Karpas-422 (cell line): Measurements from ENCODE around the gene CCM2L. TPM values are rescaled to one million over a fixed set of nuclear protein-coding genes. Genes with fewer than 3 reads are reported as not detected.

Source experiments
- DNase-seq: peaks from one replicate; pipeline ENCODE4 v3.0.0-alpha.2; 2015
- H2AFZ ChIP-seq: fragments of 200-600 bp; sonication (generic); 2 replicates; pipeline ENCODE4 v1.6.1; 2014; ENCODE audit warnings: antibody characterized with exemption, low read length, mixed read lengths
- H3K27ac ChIP-seq: fragments of 200-600 bp; sonication (generic); 2 replicates; pipeline ENCODE4 v1.5.1; 2014; ENCODE audit warnings: mild to moderate bottlenecking, low read length, moderate library complexity
- H3K27me3 ChIP-seq: fragments of 200-600 bp; sonication (generic); 2 replicates; pipeline ENCODE4 v1.6.1; 2014; ENCODE audit warnings: low read length, mixed read lengths
- H3K36me3 ChIP-seq: fragments of 200-600 bp; sonication (generic); 2 replicates; pipeline ENCODE4 v1.6.1; 2014; ENCODE audit warnings: low read length, mixed read lengths; ENCODE audit not compliant: insufficient read depth
- H3K4me1 ChIP-seq: fragments of 200-600 bp; sonication (generic); 2 replicates; pipeline ENCODE4 v1.6.1; 2014; ENCODE audit warnings: mild to moderate bottlenecking, low read length, mixed read lengths
- H3K4me2 ChIP-seq: fragments of 200-600 bp; sonication (generic); 2 replicates; pipeline ENCODE4 v1.6.1; 2014; ENCODE audit warnings: low read length, low read depth, mild to moderate bottlenecking; ENCODE audit not compliant: poor library complexity, severe bottlenecking
- H3K4me3 ChIP-seq: fragments of 200-600 bp; sonication (generic); 2 replicates; pipeline ENCODE4 v1.5.1; 2014; ENCODE audit warnings: mild to moderate bottlenecking, antibody characterized with exemption, low read length, mixed read lengths
- H3K79me2 ChIP-seq: fragments of 200-600 bp; sonication (generic); 2 replicates; pipeline ENCODE4 v1.6.1; 2014; ENCODE audit warnings: mild to moderate bottlenecking, low read length, mixed read lengths
- H3K9ac ChIP-seq: fragments of 200-600 bp; sonication (generic); 2 replicates; pipeline ENCODE4 v1.6.0; 2014; ENCODE audit warnings: low read length
- H3K9me2 ChIP-seq: fragments of 200-600 bp; sonication (generic), shearing (Covaris generic); replicated peaks from 2 replicates; pipeline ENCODE4 v1.6.0; 2014; ENCODE audit warnings: mild to moderate bottlenecking, low read length, moderate library complexity; ENCODE audit not compliant: insufficient read depth
- H3K9me3 ChIP-seq: fragments of 300-700, 200-600 bp; sonication (generic); 2 replicates; pipeline ENCODE4 v1.6.1; 2014; ENCODE audit warnings: low read length, mixed read lengths
- H4K20me1 ChIP-seq: fragments of 200-600 bp; sonication (generic); 2 replicates; pipeline ENCODE4 v1.6.1; 2014; ENCODE audit warnings: mild to moderate bottlenecking, antibody characterized with exemption, low read length, low read depth; ENCODE audit not compliant: insufficient read depth
- total RNA-seq: library from RNA; depleted of rRNA; stranded (reverse); fragments of >200 nt; shearing (Covaris generic); gene quantifications from 2 replicates; pipeline ENCODE4 v1.2.3, GENCODE V29; 2014; ENCODE audit warnings: low replicate concordance

The CCM2L gene
- total RNA-seq, 1 experiment from 2014 or later = 0.78 TPM

GRCh38 chr20:32036252-32036651, 26.0 kb downstream of the CCM2L start:
- Histone ChIP-seq H2AFZ (no peak overlapping the region), H3K9me2 (no peaks in the 10 kb centered on the region), H4K20me1 (no peaks in the 10 kb centered on the region), H3K9ac (peak overlapping the region; percentile 66), H3K36me3 (no peaks in the 10 kb centered on the region), H3K27me3 (no peaks in the 10 kb centered on the region), H3K27ac (peak overlapping the region; percentile 94), H3K4me2 (peak overlapping the region; percentile 18), H3K9me3 (no peaks in the 10 kb centered on the region), H3K4me1 (peaks cover 100% of the 10 kb centered on the region), H3K79me2 (no peaks in the 10 kb centered on the region), H3K4me3 (no peak overlapping the region)
- no peak for DNase-seq

GRCh38 chr20:32036716-32037485, 26.7 kb downstream of the CCM2L start:
- H3K9me2 ChIP-seq = no peaks in the 10 kb centered on the region
- peaks cover 100% of the 10 kb centered on the region for H3K4me1 ChIP-seq
- H3K4me2 ChIP-seq = peak overlapping the region; percentile 18
- no peaks in the 10 kb centered on the region for H3K79me2 ChIP-seq
- H3K4me3 ChIP-seq = no peak overlapping the region
- peak overlapping the region; percentile 5; the same call in 1 of the 2 replicates for H2AFZ ChIP-seq
- no peaks in the 10 kb centered on the region for H3K9me3 ChIP-seq
- peak; percentile 71 for DNase-seq
- no peaks in the 10 kb centered on the region for H3K27me3 ChIP-seq
- peak overlapping the region; percentile 94 for H3K27ac ChIP-seq
- peak overlapping the region; percentile 66 for H3K9ac ChIP-seq
- H3K36me3 ChIP-seq = no peaks in the 10 kb centered on the region
- no peaks in the 10 kb centered on the region for H4K20me1 ChIP-seq

DNA sequence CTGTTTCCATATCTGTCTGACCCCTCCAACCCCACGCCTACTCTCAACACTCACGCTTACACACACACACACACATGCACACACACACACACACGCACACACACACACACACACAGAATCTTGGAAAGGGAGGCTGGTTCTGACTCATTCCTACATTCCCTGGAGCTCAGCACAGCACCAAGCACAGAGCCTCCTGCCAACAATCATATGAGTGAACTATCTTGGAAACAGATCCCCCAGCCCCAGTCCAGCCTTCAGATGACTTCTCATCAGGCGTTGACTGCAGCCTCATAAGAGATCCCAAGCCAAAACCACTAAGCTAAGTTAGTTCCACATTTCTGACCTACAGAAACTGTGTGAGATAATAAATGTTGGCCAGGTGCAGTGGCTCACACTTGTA, 27.7 kb downstream of the CCM2L start:
- H4K20me1 ChIP-seq = no peaks in the 10 kb centered on the region
- no peak overlapping the region for H2AFZ ChIP-seq
- H3K9ac ChIP-seq = no peak overlapping the region
- H3K27me3 ChIP-seq = no peaks in the 10 kb centered on the region
- H3K9me3 ChIP-seq = no peaks in the 10 kb centered on the region
- H3K4me3 ChIP-seq = no peak overlapping the region
- peaks cover 100% of the 10 kb centered on the region for H3K4me1 ChIP-seq
- no peak overlapping the region for H3K4me2 ChIP-seq
- no peaks in the 10 kb centered on the region for H3K36me3 ChIP-seq
- H3K79me2 ChIP-seq = no peaks in the 10 kb centered on the region
- H3K27ac ChIP-seq = peak overlapping the region; percentile 94
- no peaks in the 10 kb centered on the region for H3K9me2 ChIP-seq
- DNase-seq = peak; percentile 60

DNA sequence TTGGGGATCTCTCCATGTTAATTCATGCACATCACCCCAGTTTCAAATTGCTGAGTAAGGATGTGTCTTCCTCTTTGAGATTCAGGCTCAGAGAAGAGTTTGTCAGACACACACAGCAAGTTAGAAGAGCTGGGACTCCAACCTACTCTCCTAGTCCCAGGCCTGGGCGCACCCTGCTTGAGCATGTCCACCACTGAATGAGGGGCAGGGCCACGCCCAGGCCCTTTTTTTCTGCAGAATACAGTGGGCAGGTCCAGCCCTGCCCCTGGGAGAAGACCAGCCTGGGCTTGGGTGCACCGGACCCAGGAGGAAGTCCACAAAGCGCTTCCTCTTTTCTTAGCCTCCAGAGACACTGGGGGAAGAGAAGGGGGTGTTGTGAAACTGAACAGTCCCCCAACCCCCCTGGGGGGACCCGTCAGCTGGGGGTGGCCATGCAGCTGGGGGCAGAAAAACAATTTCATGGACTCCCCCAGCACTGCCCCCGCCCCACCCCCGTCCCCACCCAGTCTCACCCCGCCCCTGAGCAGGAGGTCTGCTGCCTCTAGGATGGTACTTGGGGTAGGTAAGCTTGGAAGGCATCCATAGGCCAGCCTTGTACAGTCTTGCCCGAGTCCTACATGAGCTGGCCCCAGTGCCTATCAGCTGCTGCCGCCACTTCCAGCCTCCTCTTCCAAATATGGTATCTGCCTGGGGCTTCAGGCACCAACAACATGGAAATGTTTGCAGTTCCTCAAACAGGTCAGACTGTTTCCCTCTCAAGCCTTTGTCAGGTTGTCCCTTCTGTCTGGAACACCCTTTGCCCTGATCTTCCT, 30.1 kb downstream of the CCM2L start:
- Histone ChIP-seq H2AFZ (no peak overlapping the region; the same call in 1 of the 2 replicates), H3K4me3 (peak overlapping the region; percentile 47), H3K79me2 (no peaks in the 10 kb centered on the region), H3K27me3 (no peaks in the 10 kb centered on the region), H3K4me1 (peaks cover 78% of the 10 kb centered on the region), H3K4me2 (peak overlapping the region; percentile 77), H3K9me2 (no peaks in the 10 kb centered on the region), H3K9ac (peak overlapping the region; percentile 63), H3K36me3 (no peaks in the 10 kb centered on the region), H3K27ac (peak overlapping the region; percentile 94), H3K9me3 (no peaks in the 10 kb centered on the region), H4K20me1 (no peaks in the 10 kb centered on the region)
- DNase-seq = peak; percentile 94

GRCh38 chr20:32045999-32046398, 35.8 kb downstream of the CCM2L start:
- no peak overlapping the region for H3K9ac ChIP-seq
- no peak overlapping the region for H2AFZ ChIP-seq
- H3K4me2 ChIP-seq = no peak overlapping the region
- peaks cover 22% of the 10 kb centered on the region for H3K4me1 ChIP-seq
- no peaks in the 10 kb centered on the region for H3K9me2 ChIP-seq
- no peak overlapping the region for H3K27ac ChIP-seq
- no peak overlapping the region for H3K4me3 ChIP-seq
- no peaks in the 10 kb centered on the region for H3K27me3 ChIP-seq
- no peaks in the 10 kb centered on the region for H3K36me3 ChIP-seq
- H3K9me3 ChIP-seq = no peaks in the 10 kb centered on the region
- H4K20me1 ChIP-seq = no peaks in the 10 kb centered on the region
- H3K79me2 ChIP-seq = no peaks in the 10 kb centered on the region
- DNase-seq = no peak

- Histone ChIP-seq H3K4me2 (no peak overlapping the region), H3K4me3 (no peak overlapping the region), H3K79me2 (no peaks in the 10 kb centered on the region), H3K4me1 (peaks cover 23% of the 10 kb centered on the region), H3K9me2 (no peaks in the 10 kb centered on the region), H3K27ac (no peak overlapping the region), H3K36me3 (no peaks in the 10 kb centered on the region), H3K9me3 (no peaks in the 10 kb centered on the region), H3K27me3 (no peaks in the 10 kb centered on the region), H3K9ac (no peak overlapping the region), H4K20me1 (no peaks in the 10 kb centered on the region), H2AFZ (no peak overlapping the region)
- no peak for DNase-seq
Measured at GRCh38 chr20:32050324-32050841, 40.1 kb downstream of the CCM2L start.

DNA sequence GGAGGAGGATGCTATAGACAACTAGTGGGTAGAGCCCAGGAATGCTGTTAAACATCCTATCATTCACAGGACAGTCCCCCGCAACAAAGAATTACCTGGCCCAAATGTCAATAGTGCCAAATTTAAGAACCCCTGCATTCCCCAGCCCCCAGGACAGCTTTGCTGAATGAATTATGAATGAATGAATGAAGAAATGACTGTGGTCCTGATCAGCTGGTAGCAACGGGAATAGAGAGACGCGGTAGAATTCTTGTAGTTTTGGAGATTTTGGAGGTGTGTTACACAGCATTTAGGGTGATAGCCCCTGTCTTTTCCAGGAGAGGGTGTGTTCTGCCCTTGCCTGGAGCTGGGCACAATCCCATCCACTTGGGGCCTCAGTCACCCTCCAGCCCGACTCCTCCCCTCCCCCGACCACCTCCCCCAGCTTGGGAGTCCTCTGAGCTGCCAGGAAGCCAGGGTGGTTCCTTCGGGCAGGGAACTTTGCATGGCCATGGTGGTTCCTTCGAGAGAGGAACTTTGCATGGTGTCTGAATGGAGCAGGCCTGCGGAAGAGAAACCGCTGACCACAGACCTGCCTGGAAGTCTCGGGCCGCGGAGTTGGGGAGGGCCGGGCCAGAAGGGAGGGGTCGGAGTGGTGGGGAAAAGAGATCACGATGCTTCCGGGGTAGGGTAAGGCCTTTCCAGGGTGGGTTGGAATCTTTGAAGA, 40.8 kb downstream of the CCM2L start:
- no peak for DNase-seq
- H3K27ac ChIP-seq = no peak overlapping the region
- H3K4me3 ChIP-seq = no peak overlapping the region
- H3K27me3 ChIP-seq = no peaks in the 10 kb centered on the region
- H3K9me2 ChIP-seq = no peaks in the 10 kb centered on the region
- no peak overlapping the region for H3K9ac ChIP-seq
- peaks cover 23% of the 10 kb centered on the region for H3K4me1 ChIP-seq
- no peaks in the 10 kb centered on the region for H3K79me2 ChIP-seq
- H3K9me3 ChIP-seq = no peaks in the 10 kb centered on the region
- no peaks in the 10 kb centered on the region for H3K36me3 ChIP-seq
- H2AFZ ChIP-seq = no peak overlapping the region
- H3K4me2 ChIP-seq = peak overlapping the region; percentile 44
- no peaks in the 10 kb centered on the region for H4K20me1 ChIP-seq

- Histone ChIP-seq H2AFZ (no peak overlapping the region), H3K9me2 (no peaks in the 10 kb centered on the region), H4K20me1 (no peaks in the 10 kb centered on the region), H3K27ac (no peak overlapping the region), H3K36me3 (no peaks in the 10 kb centered on the region), H3K27me3 (no peaks in the 10 kb centered on the region), H3K79me2 (no peaks in the 10 kb centered on the region), H3K9ac (no peak overlapping the region), H3K4me2 (peak overlapping the region; percentile 44), H3K9me3 (no peaks in the 10 kb centered on the region), H3K4me1 (peaks cover 27% of the 10 kb centered on the region), H3K4me3 (peak overlapping the region; percentile 55; the same call in 1 of the 2 replicates)
- DNase-seq = no peak
Measured at GRCh38 chr20:32051720-32052089, 41.5 kb downstream of the CCM2L start.
